Effector memory CD4-positive, alpha-beta T cell (primary cell): ENCODE results near the gene STARD4.

ENCODE experiments used
- DNase-seq, 3 donors: peaks; one replicate each; pipeline ENCODE4 v3.0.0-alpha.2; 2020
- H3K27ac ChIP-seq: 2 replicates; pipeline ENCODE4 v1.7.0; 2013; ENCODE audit warnings: mild to moderate bottlenecking, low read length, moderate library complexity; ENCODE audit not compliant: insufficient read depth, poor library complexity, severe bottlenecking
- H3K27me3 ChIP-seq: replicated peaks from 2 replicates; pipeline ENCODE4 v1.7.0; 2013; ENCODE audit warnings: mild to moderate bottlenecking, low read length; ENCODE audit not compliant: insufficient read depth, control insufficient read depth, poor library complexity, severe bottlenecking
- H3K36me3 ChIP-seq: 2 replicates; pipeline ENCODE4 v1.7.0; 2013; ENCODE audit warnings: mild to moderate bottlenecking, low read length, moderate library complexity; ENCODE audit not compliant: control insufficient read depth, insufficient read depth
- H3K4me1 ChIP-seq: 2 replicates; pipeline ENCODE4 v1.7.0; 2013; ENCODE audit warnings: low read length, mild to moderate bottlenecking; ENCODE audit not compliant: control insufficient read depth, insufficient read depth, poor library complexity, severe bottlenecking
- H3K4me3 ChIP-seq: 2 replicates; pipeline ENCODE4 v1.7.0; 2013; ENCODE audit warnings: low read length, low read depth, mild to moderate bottlenecking; ENCODE audit not compliant: insufficient read depth, poor library complexity, severe bottlenecking
- H3K9me3 ChIP-seq: 2 replicates; pipeline ENCODE4 v1.7.0; 2013; ENCODE audit warnings: mild to moderate bottlenecking, low read length, moderate library complexity; ENCODE audit not compliant: control insufficient read depth

Gene STARD4

DNA sequence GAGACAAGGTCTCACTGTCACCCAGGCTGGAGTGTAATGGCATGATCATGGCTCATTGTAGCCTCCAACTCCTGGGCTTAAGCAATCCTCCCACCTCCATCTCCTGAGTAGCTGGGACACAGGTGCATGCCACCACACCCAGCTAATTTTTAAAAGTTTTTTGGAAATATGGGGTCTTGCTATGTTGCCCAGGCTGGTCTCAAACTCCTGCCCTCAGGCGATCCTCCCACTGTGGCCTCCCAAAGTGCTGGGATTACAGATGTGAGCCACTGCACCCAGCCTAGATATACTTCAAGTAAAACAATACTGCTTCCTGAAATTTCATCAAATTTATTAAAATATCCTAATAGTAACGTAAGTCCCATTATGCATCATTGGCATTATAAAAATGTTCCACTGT, 33.4 kb downstream of the STARD4 start:
- no peak overlapping the region for H3K4me3 ChIP-seq
- H3K4me1 ChIP-seq, result no peaks in the 10 kb centered on the region
- no peaks in the 10 kb centered on the region for H3K9me3 ChIP-seq
- H3K27ac ChIP-seq, result no peak overlapping the region
- no peaks in the 10 kb centered on the region for H3K27me3 ChIP-seq
- H3K36me3 ChIP-seq, result peaks cover 60% of the 10 kb centered on the region
- DNase-seq, result no peak

DNA sequence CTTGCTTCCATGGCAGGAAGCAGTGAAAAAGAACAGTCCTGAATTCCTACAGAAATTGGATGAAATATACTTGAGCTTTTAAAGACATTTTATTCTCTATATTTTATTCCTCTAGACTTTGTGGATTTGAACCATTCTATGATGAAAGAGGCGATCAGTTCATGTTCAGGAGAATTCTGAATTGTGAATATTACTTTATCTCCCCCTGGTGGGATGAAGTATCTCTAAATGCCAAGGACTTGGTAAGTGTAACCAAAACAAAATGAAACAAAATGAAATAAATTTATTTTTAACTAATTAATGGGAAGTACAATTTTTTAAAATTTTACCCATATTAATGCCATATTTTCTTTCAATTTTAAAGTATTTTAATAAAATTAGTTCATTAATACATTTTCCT, 34.1 kb downstream of the STARD4 start:
- H3K36me3 ChIP-seq, result peaks cover 60% of the 10 kb centered on the region
- no peaks in the 10 kb centered on the region for H3K9me3 ChIP-seq
- H3K27me3 ChIP-seq, result no peaks in the 10 kb centered on the region
- DNase-seq, result no peak
- no peak overlapping the region for H3K4me3 ChIP-seq
- no peaks in the 10 kb centered on the region for H3K4me1 ChIP-seq
- no peak overlapping the region for H3K27ac ChIP-seq

GRCh38 chr5:111472579-111472978, 39.8 kb downstream of the STARD4 start:
- no peaks in the 10 kb centered on the region for H3K27me3 ChIP-seq

DNA sequence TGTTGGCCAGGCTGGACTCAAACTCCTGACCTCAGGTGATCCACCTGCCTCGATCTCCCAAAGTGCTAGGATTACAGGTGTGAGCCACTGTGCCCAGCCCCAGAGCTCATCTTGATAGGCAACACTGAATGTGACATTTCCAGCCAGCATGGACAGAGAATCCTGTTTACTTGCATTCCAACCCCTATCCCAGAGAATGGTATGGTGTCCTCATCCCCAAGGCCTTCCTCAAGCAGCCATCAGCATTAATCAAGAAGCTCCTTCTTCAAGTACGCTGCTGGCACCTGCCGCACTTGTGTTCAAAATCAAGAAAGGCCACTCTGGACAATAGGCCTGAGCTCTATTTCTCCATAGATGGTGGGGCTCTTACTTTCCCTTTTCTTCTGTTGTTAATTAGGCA, 40.2 kb downstream of the STARD4 start:
- H3K4me3 ChIP-seq, result no peak overlapping the region

More at GRCh38 chr5:111472579-111472978, 39.8 kb downstream of the STARD4 start:
- Histone ChIP-seq H3K36me3 (peaks cover 37% of the 10 kb centered on the region), H3K9me3 (no peaks in the 10 kb centered on the region), H3K27ac (no peak overlapping the region), H3K4me1 (no peaks in the 10 kb centered on the region), H3K4me3 (no peak overlapping the region)
- no peak for DNase-seq

DNA sequence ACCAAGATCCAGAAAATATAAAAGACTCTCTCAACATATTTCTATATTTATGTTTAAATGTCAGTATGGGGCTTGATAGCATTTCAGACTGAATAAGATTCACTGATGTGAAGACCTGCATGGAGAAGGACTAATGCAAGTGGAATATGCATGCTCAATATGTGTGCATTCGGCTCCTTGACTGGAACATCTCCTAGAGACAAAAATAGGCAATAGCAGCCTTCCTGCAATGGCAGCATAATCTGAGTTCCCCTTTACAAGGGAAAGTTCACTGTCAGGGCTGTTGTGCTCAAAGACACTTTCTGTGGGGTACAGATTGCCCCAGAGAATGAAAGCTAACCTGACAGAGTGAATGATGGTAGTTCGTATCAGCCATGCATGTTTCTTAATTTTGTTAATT, 42.4 kb downstream of the STARD4 start:
- DNase-seq, result no peak
- no peaks in the 10 kb centered on the region for H3K4me1 ChIP-seq
- no peak overlapping the region for H3K27ac ChIP-seq
- no peaks in the 10 kb centered on the region for H3K9me3 ChIP-seq
- H3K27me3 ChIP-seq, result no peaks in the 10 kb centered on the region
- H3K36me3 ChIP-seq, result peaks cover 23% of the 10 kb centered on the region
- no peak overlapping the region for H3K4me3 ChIP-seq

More for the DNA sequence above, 40.2 kb downstream of the STARD4 start:
- no peak for DNase-seq
- Histone ChIP-seq H3K36me3 (peaks cover 33% of the 10 kb centered on the region), H3K9me3 (no peaks in the 10 kb centered on the region), H3K27me3 (no peaks in the 10 kb centered on the region), H3K4me1 (no peaks in the 10 kb centered on the region), H3K27ac (no peak overlapping the region)

- DNase-seq, result no peak
- Histone ChIP-seq H3K4me1 (no peaks in the 10 kb centered on the region), H3K27me3 (no peaks in the 10 kb centered on the region), H3K9me3 (no peaks in the 10 kb centered on the region), H3K27ac (no peak overlapping the region), H3K36me3 (peaks cover 23% of the 10 kb centered on the region), H3K4me3 (no peak overlapping the region)
These were observed 42.9 kb downstream of the STARD4 start for GRCh38 chr5:111469293-111469896.

- Histone ChIP-seq H3K36me3 (peaks cover 9% of the 10 kb centered on the region), H3K4me1 (no peaks in the 10 kb centered on the region), H3K27ac (no peak overlapping the region), H3K27me3 (no peaks in the 10 kb centered on the region), H3K9me3 (no peaks in the 10 kb centered on the region), H3K4me3 (no peak overlapping the region)
- DNase-seq, result no peak
These were observed 49.0 kb downstream of the STARD4 start for GRCh38 chr5:111463311-111463710.

- Histone ChIP-seq H3K9me3 (no peaks in the 10 kb centered on the region), H3K27ac (no peak overlapping the region), H3K4me3 (no peak overlapping the region), H3K36me3 (peaks cover 14% of the 10 kb centered on the region), H3K27me3 (no peaks in the 10 kb centered on the region), H3K4me1 (no peaks in the 10 kb centered on the region)
- DNase-seq, result no peak
These were observed 50.4 kb downstream of the STARD4 start for GRCh38 chr5:111461934-111462333.

GRCh38 chr5:111461255-111461671, 51.1 kb downstream of the STARD4 start:
- H3K4me1 ChIP-seq, result no peaks in the 10 kb centered on the region
- no peaks in the 10 kb centered on the region for H3K9me3 ChIP-seq
- DNase-seq, result no peak
- no peak overlapping the region for H3K27ac ChIP-seq
- no peaks in the 10 kb centered on the region for H3K27me3 ChIP-seq
- no peak overlapping the region for H3K4me3 ChIP-seq
- H3K36me3 ChIP-seq, result peaks cover 14% of the 10 kb centered on the region

DNA sequence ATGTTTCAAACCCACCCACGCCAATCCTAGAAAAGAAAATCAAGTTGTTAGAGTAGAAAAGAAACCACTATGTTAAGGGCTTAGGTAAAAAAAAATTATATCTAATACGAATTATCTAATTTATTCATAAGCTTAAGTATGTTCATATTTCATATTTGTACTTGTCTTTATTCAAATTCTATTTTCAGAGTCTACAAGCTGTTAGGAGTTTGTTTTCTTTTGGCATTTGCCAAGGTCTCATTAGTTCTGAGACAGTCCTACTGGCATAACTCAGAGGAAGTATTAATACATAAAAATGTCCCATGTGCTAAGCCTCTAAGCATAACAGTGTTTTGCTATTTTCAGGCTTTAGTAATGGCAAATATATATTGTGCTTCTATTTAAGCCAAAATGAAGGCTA, 57.6 kb downstream of the STARD4 start:
- Histone ChIP-seq H3K27me3 (no peaks in the 10 kb centered on the region), H3K36me3 (peaks cover 28% of the 10 kb centered on the region), H3K27ac (no peak overlapping the region), H3K4me3 (no peak overlapping the region), H3K4me1 (no peaks in the 10 kb centered on the region), H3K9me3 (no peaks in the 10 kb centered on the region)
- DNase-seq, result no peak
